ENCODE data around the gene NRXN2. TPM values are rescaled to one million over a fixed set of nuclear protein-coding genes. Genes with fewer than 3 reads are reported as not detected.

NRXN2 gene
- total and polyA plus RNA-seq, 4 donors: 0.17 to 2.8 (median 1.4) TPM

- TF ChIP-seq ATF3 (IDR thresholded peaks at IDR 0.05): no peak
These were observed 42.4 kb upstream of the NRXN2 start (continued) for GRCh38 chr11:64765291-64765850.

GRCh38 chr11:64764753-64765152 lies 41.8 kb upstream of the NRXN2 start:
- no peak for DNase-seq (ENCODE audit: low spot score)
- Histone ChIP-seq H3K27me3 (ENCODE audit: control insufficient read depth in 4 of 4, insufficient read depth in 4 of 4, low read length in 3 of 4) (no peaks in the 10 kb centered on the region), H3K27ac (ENCODE audit: low read depth in 1 of 2, low read length in 2 of 2) (no peak overlapping the region), H3K9ac (ENCODE audit: low read depth in 1 of 2, low read length in 2 of 2) (no peak overlapping the region), H3K4me3 (ENCODE audit: low read depth in 1 of 3, low read length in 3 of 3) (no peak overlapping the region), H3K36me3 (ENCODE audit: control insufficient read depth in 4 of 4, insufficient read depth in 3 of 4, low read depth in 1 of 4, low read length in 3 of 4) (peaks cover 31 to 68% (median 51%) of the 10 kb centered on the region in 4 donors), H3K4me1 (ENCODE audit: control insufficient read depth in 4 of 4, insufficient read depth in 4 of 4, low read length in 3 of 4) (peaks cover 0 to 7% (median 0%) of the 10 kb centered on the region in 4 donors), H3K9me3 (ENCODE audit: control insufficient read depth in 4 of 4, low read length in 3 of 4) (no peaks in the 10 kb centered on the region)
- TF ChIP-seq MAX (IDR thresholded peaks at IDR 0.05) (no peak), YY1 (IDR thresholded peaks at IDR 0.05) (no peak), RAD21 (IDR thresholded peaks at IDR 0.05) (no peak), REST (IDR thresholded peaks at IDR 0.05) (no peak), ZBTB33 (IDR thresholded peaks at IDR 0.05) (no peak), HNF4A (conservative IDR thresholded peaks at IDR 0.05) (no peak), HNF4G (IDR thresholded peaks at IDR 0.05) (no peak)
- WGBS: 90% methylated on average over 8 of the region's 8 CpGs

GRCh38 chr11:64764040-64764611 lies 41.1 kb upstream of the NRXN2 start:
- H3K27ac ChIP-seq (ENCODE audit: low read depth in 1 of 2, low read length in 2 of 2): no peak overlapping the region
- DNase-seq (ENCODE audit: low spot score): no peak
- peaks cover 0 to 7% (median 0%) of the 10 kb centered on the region in 4 donors for H3K4me1 ChIP-seq (ENCODE audit: control insufficient read depth in 4 of 4, insufficient read depth in 4 of 4, low read length in 3 of 4)
- H3K9ac ChIP-seq (ENCODE audit: low read depth in 1 of 2, low read length in 2 of 2): no peak overlapping the region
- no peaks in the 10 kb centered on the region for H3K9me3 ChIP-seq (ENCODE audit: control insufficient read depth in 4 of 4, low read length in 3 of 4)
- TF ChIP-seq CTCF (IDR thresholded peaks at IDR 0.05; ENCODE audit: low read depth, low read length, missing input control) (no peak), JUND (IDR thresholded peaks at IDR 0.05) (no peak), HNF4A (conservative IDR thresholded peaks at IDR 0.05) (no peak), EGR1 (IDR thresholded peaks at IDR 0.05; ENCODE audit: low read depth in 2 of 2) (no peak), FOXA2 (IDR thresholded peaks at IDR 0.05) (no peak), GABPA (IDR thresholded peaks at IDR 0.05 in 1 of 2, conservative IDR thresholded peaks at IDR 0.05 in 1 of 2) (no peak), ATF3 (IDR thresholded peaks at IDR 0.05) (no peak), NR2F2 (IDR thresholded peaks at IDR 0.05) (no peak), MAX (IDR thresholded peaks at IDR 0.05) (no peak), TAF1 (conservative IDR thresholded peaks at IDR 0.05) (no peak), RXRA (IDR thresholded peaks at IDR 0.05) (no peak), HNF4G (IDR thresholded peaks at IDR 0.05) (no peak), RAD21 (IDR thresholded peaks at IDR 0.05) (no peak), ZBTB33 (IDR thresholded peaks at IDR 0.05) (no peak), FOXA1 (IDR thresholded peaks at IDR 0.05) (no peak), YY1 (IDR thresholded peaks at IDR 0.05) (no peak)
- no peaks in the 10 kb centered on the region for H3K27me3 ChIP-seq (ENCODE audit: control insufficient read depth in 4 of 4, insufficient read depth in 4 of 4, low read length in 3 of 4)
- no peak overlapping the region for H3K4me3 ChIP-seq (ENCODE audit: low read depth in 1 of 3, low read length in 3 of 3)
- 80% methylated on average over 11 of the region's 11 CpGs for WGBS
- peaks cover 29 to 62% (median 45%) of the 10 kb centered on the region in 4 donors for H3K36me3 ChIP-seq (ENCODE audit: control insufficient read depth in 4 of 4, insufficient read depth in 3 of 4, low read depth in 1 of 4, low read length in 3 of 4)

All from liver (tissue), 9 donors.